BJ (cell line): ENCODE measurements around the gene TSEN34. TPM values are rescaled to one million over a fixed set of nuclear protein-coding genes. Genes with fewer than 3 reads are reported as not detected.

ENCODE experiments used
- CTCF ChIA-PET: fragments of 350-600 bp; formaldehyde crosslinking; extraction: SDS; loops from one replicate; lab custom pipeline; 2021; ENCODE audit warnings: antibody characterized with exemption, inconsistent platforms; lab: Yijun Ruan, JAX
- POLR2A ChIA-PET: fragments of 300-600 bp; sonication (Branson Sonifier 250); formaldehyde crosslinking; extraction: SDS; loops from one replicate; lab custom pipeline; 2021; ENCODE audit warnings: antibody characterized with exemption; lab: Charles Lee
- DNase-seq: peaks from one replicate; pipeline ENCODE4 v3.0.0-alpha.2; 2011; ENCODE audit warnings: low read depth
- H3K27me3 ChIP-seq: 2 replicates; pipeline ENCODE4 v1.6.0; 2011; ENCODE audit warnings: low read length; ENCODE audit not compliant: control insufficient read depth, insufficient read depth
- H3K36me3 ChIP-seq: 2 replicates; pipeline ENCODE4 v1.5.1; 2011; ENCODE audit warnings: low read length; ENCODE audit not compliant: control insufficient read depth, insufficient read depth
- H3K4me3 ChIP-seq: 2 replicates; pipeline ENCODE4 v1.5.1; 2011; ENCODE audit warnings: low read depth, mild to moderate bottlenecking, control low read depth, low read length
- polyA plus RNA-seq: library from polyadenylated mRNA; depleted of rRNA; stranded (reverse); fragments of >200 nt; gene quantifications from 2 replicates; pipeline ENCODE4 v1.2.3, GENCODE V29; 2011
- TF ChIP-seq, protein P1 (sequence below): IDR thresholded peaks from 2 replicates; pipeline ENCODE4 v1.5.1; 2011; ENCODE audit warnings: low read depth, mild to moderate bottlenecking, control low read depth, inconsistent platforms, low read length, moderate library complexity; ENCODE audit not compliant: insufficient read depth

The TSEN34 gene
- polyA plus RNA-seq, 1 experiment = 53.9 TPM

DNA sequence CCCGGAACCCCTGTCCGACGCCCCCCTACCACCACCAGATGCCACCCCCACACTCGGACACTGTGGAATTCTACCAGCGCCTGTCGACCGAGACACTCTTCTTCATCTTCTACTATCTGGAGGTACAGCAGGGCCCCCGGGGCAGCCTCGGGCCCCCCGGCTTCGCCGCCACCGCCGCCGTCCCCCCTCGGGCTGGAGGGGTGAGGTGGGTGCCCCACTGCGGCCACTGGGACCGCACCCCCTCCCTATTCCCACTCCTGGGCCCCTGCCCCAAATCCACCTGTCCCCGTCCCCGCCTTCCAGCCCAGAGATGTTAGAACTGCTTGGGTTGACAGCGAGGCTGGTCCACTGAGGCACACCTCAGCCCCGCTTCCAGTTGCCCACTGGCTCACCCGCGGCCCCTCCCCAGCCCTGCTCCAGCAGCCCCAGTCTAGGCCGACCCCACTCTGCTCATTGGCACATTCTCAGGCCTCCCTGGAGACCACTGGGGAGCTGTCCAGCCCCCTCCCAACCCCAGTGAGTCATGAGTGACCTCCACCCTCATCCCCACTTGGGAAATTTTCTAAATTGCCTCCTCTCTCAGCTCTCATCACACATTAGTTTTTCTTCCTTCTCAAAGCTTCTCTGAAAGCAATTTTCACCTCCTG lies 38.1 kb upstream of the TSEN34 start:
- TF ChIP-seq, protein P1, sequence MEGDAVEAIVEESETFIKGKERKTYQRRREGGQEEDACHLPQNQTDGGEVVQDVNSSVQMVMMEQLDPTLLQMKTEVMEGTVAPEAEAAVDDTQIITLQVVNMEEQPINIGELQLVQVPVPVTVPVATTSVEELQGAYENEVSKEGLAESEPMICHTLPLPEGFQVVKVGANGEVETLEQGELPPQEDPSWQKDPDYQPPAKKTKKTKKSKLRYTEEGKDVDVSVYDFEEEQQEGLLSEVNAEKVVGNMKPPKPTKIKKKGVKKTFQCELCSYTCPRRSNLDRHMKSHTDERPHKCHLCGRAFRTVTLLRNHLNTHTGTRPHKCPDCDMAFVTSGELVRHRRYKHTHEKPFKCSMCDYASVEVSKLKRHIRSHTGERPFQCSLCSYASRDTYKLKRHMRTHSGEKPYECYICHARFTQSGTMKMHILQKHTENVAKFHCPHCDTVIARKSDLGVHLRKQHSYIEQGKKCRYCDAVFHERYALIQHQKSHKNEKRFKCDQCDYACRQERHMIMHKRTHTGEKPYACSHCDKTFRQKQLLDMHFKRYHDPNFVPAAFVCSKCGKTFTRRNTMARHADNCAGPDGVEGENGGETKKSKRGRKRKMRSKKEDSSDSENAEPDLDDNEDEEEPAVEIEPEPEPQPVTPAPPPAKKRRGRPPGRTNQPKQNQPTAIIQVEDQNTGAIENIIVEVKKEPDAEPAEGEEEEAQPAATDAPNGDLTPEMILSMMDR = no peak
- H3K4me3 ChIP-seq = no peak overlapping the region
- H3K36me3 ChIP-seq = peaks cover 58% of the 10 kb centered on the region
- H3K27me3 ChIP-seq = no peaks in the 10 kb centered on the region
- CTCF ChIA-PET = interaction anchor here (0.8 kb wide), 1 partner anchor 16 kb away, joined by 4 read pairs; no protein-coding TSS in a partner anchor
- no peak for DNase-seq
- POLR2A ChIA-PET = no interaction called here

GRCh38 chr19:54153731-54154326 lies 37.3 kb upstream of the TSEN34 start:
- DNase-seq = no peak
- H3K4me3 ChIP-seq = no peak overlapping the region
- ChIA-PET POLR2A (no interaction called here), CTCF (interaction anchor here (0.8 kb wide), 1 partner anchor 17 kb away, joined by 4 read pairs; no protein-coding TSS in a partner anchor)
- no peaks in the 10 kb centered on the region for H3K27me3 ChIP-seq
- TF ChIP-seq, protein P1 = no peak
- H3K36me3 ChIP-seq = peaks cover 54% of the 10 kb centered on the region

DNA sequence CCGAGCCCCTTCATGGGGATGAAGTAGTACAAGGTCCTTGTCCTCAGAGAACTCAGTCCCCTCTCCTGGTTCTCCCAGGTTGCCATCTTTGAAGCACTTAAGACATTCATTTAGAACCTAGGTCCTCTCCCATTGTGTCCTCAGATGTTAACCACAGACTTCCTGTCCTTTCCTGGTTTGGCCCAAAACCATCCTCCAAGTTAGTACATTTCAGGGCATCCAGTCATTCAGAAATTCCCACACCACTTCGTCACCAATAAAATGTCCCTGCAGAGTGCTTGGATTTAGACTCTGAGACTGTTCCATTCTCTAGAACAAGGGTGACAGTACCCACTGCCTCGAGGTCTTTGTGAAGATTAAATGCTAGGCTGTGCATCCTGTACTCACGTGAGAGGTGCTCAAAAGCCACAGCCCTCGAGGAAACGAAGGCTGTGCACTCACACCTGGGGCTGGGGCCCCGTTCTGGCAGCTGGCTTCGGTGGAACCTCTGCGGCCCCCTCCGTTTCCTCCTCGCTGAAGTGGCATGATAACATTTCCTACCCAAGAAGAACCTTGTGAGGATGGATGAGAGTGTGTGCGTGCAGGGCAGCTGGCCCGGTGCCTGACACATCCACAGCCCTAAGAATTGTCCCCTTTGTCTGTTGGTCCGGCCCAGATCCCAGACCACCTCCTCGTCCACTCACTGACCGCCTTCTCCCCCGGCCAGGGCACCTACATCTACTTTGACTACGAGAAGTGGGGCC lies 36.3 kb upstream of the TSEN34 start:
- Histone ChIP-seq H3K27me3 (no peaks in the 10 kb centered on the region), H3K36me3 (peaks cover 46% of the 10 kb centered on the region), H3K4me3 (no peak overlapping the region)
- TF ChIP-seq, protein P1 = no peak
- DNase-seq = no peak
- ChIA-PET CTCF (no interaction called here), POLR2A (no interaction called here)

- CTCF ChIA-PET = interaction anchor here (0.6 to 2.1 kb wide), 2 partner anchors 11 to 13 kb away, joined by 3 to 5 read pairs; no protein-coding TSS in a partner anchor
These were observed 35.4 kb upstream of the TSEN34 start for GRCh38 chr19:54155694-54156093.

More at GRCh38 chr19:54155694-54156093, 35.4 kb upstream of the TSEN34 start:
- H3K36me3 ChIP-seq = peaks cover 40% of the 10 kb centered on the region
- H3K4me3 ChIP-seq = no peak overlapping the region
- POLR2A ChIA-PET = no interaction called here
- H3K27me3 ChIP-seq = no peaks in the 10 kb centered on the region
- DNase-seq = no peak
- TF ChIP-seq, protein P1 = no peak
